HCT116 (cell line): Measurements from ENCODE around the gene GPBAR1. TPM values are rescaled to one million over a fixed set of nuclear protein-coding genes. Genes with fewer than 3 reads are reported as not detected.
A peak's percentile ranks its signal among the peaks of the same experiment; 100 is the strongest.

Experiments used
- ATAC-seq: fragments of 200-7000 bp; cut with Tn5 transposase; 2 replicates; pipeline ENCODE4 v1.9.1; 2020; ENCODE audit warnings: mild to moderate bottlenecking, moderate library complexity
- BruUV-seq: library from RNA; stranded (reverse); fragments of 400-500 nt; replicated peaks from 2 replicates; lab custom pipeline; 2021; lab: Mats Ljungman, UMichigan
- CTCF ChIA-PET: fragments of 300-600 bp; sonication (Branson Sonifier 250); formaldehyde crosslinking; loops from one replicate; lab custom pipeline; 2021; ENCODE audit warnings: antibody characterized with exemption; lab: Charles Lee
- POLR2A ChIA-PET: fragments of 300-600, 350-600 bp; sonication (Branson Sonifier 250); formaldehyde crosslinking; loops from one replicate; lab custom pipeline; 2021; ENCODE audit warnings: antibody characterized with exemption; lab: Charles Lee
- RAD21 ChIA-PET, 2 experiments: fragments of 300-600 bp; sonication (Branson Sonifier 250); formaldehyde crosslinking; loops; one replicate each; lab custom pipeline; 2023; ENCODE audit warnings: low total read pairs in 2 of 2; ENCODE audit not compliant: uncharacterized antibody in 2 of 2, unreplicated experiment in 2 of 2, low non-redundant PET in 1 of 2; lab: Charles Lee
- DNase-seq: peaks from one replicate; pipeline ENCODE4 v3.0.0-alpha.2; 2010; ENCODE audit warnings: low read depth, low spot score
- H2AFZ ChIP-seq: fragments of 200-600 bp; shearing (Covaris generic), sonication (generic); 2 replicates; pipeline ENCODE4 v1.6.1; 2017; ENCODE audit warnings: low read depth, mixed run types, mixed read lengths, antibody characterized with exemption, low read length; ENCODE audit not compliant: poor library complexity, severe bottlenecking
- H3K27ac ChIP-seq: 2 replicates; pipeline ENCODE4 v1.5.1; 2012; ENCODE audit warnings: low read depth, low read length
- H3K27me3 ChIP-seq: fragments of 200-600 bp; sonication (generic); 2 replicates; pipeline ENCODE4 v1.6.1; 2016; ENCODE audit warnings: mixed run types, low read length, mixed read lengths; ENCODE audit not compliant: insufficient read depth
- H3K36me3 ChIP-seq, 2 experiments: fragments of 200-500 bp in 1 of 2; fragments of 200-600 bp in 1 of 2; sonication (Bioruptor generic) in 1 of 2; sonication (generic) in 1 of 2; 2 replicates each; pipeline versions ENCODE4 v1.5.1 to v1.6.1; 2014 to 2016; ENCODE audit warnings: low read length in 2 of 2, inconsistent platforms in 1 of 2, mixed read lengths in 1 of 2, mixed run types in 1 of 2; ENCODE audit not compliant: insufficient read depth in 2 of 2, control insufficient read depth in 1 of 2
- H3K4me1 ChIP-seq, 2 experiments: fragments of 200-600 bp in 1 of 2; sonication (generic) in 1 of 2; 2 replicates each; pipeline versions ENCODE4 v1.5.1 to v1.6.1; 2012 to 2017; ENCODE audit warnings: low read length in 2 of 2, inconsistent platforms in 1 of 2, mild to moderate bottlenecking in 1 of 2, mixed read lengths in 1 of 2, mixed run types in 1 of 2, moderate library complexity in 1 of 2; ENCODE audit not compliant: insufficient read depth in 2 of 2, control insufficient read depth in 1 of 2
- H3K4me2 ChIP-seq: fragments of 200-600 bp; sonication (generic); 2 replicates; pipeline ENCODE4 v1.6.1; 2017; ENCODE audit warnings: mixed run types, low read length, mixed read lengths
- H3K4me3 ChIP-seq, 2 experiments: fragments of 200-600 bp in 1 of 2; sonication (generic) in 1 of 2; replicated peaks in 1 of 2; 2 replicates each; pipeline ENCODE4 v1.5.1; 2011 to 2016; ENCODE audit warnings: low read length in 2 of 2, control low read depth in 1 of 2, low read depth in 1 of 2, mild to moderate bottlenecking in 1 of 2, mixed read lengths in 1 of 2, mixed run types in 1 of 2
- H3K79me2 ChIP-seq: fragments of 200-600 bp; sonication (generic); 2 replicates; pipeline ENCODE4 v1.6.1; 2017; ENCODE audit warnings: mild to moderate bottlenecking, mixed run types, low read length, moderate library complexity, mixed read lengths; ENCODE audit not compliant: insufficient read depth
- H3K9ac ChIP-seq: fragments of 200-600 bp; sonication (generic); 2 replicates; pipeline ENCODE4 v1.6.1; 2016; ENCODE audit warnings: low read length, mixed read lengths
- H3K9me2 ChIP-seq: fragments of 200-600 bp; sonication (generic), shearing (Covaris generic); 2 replicates; pipeline ENCODE4 v1.6.1; 2017; ENCODE audit warnings: mixed run types, mild to moderate bottlenecking, moderate library complexity; ENCODE audit not compliant: insufficient read depth
- H3K9me3 ChIP-seq, 2 experiments: fragments of 200-500 bp in 1 of 2; fragments of 200-600 bp in 1 of 2; sonication (Bioruptor generic) in 1 of 2; sonication (generic) in 1 of 2; 2 replicates each; pipeline ENCODE4 v1.6.1; 2014 to 2017; ENCODE audit warnings: low read length in 2 of 2, mixed read lengths in 2 of 2, inconsistent platforms in 1 of 2, low read depth in 1 of 2, mild to moderate bottlenecking in 1 of 2, mixed run types in 1 of 2, moderate library complexity in 1 of 2; ENCODE audit not compliant: control insufficient read depth in 1 of 2, insufficient read depth in 1 of 2
- H4K20me1 ChIP-seq: fragments of 200-600 bp; sonication (generic), shearing (Covaris generic); 2 replicates; pipeline ENCODE4 v1.6.1; 2017; ENCODE audit warnings: mixed run types, mild to moderate bottlenecking, moderate library complexity; ENCODE audit not compliant: insufficient read depth
- CEBPB ChIP-seq: IDR thresholded peaks from 2 replicates; pipeline ENCODE4 v1.6.1; 2012; ENCODE audit warnings: low read depth
- EGR1 ChIP-seq: IDR thresholded peaks from 2 replicates; pipeline ENCODE4 v1.6.1; 2012; ENCODE audit warnings: low read depth
- ELF1 ChIP-seq: IDR thresholded peaks from 2 replicates; pipeline ENCODE4 v1.6.1; 2012; ENCODE audit warnings: low read depth, borderline replicate concordance
- EZH2 ChIP-seq: fragments of 200-600 bp; sonication (generic); IDR thresholded peaks from 2 replicates; pipeline ENCODE4 v1.6.1; 2017; ENCODE audit warnings: antibody characterized with exemption, mixed run types
- EZH2phosphoT487 ChIP-seq: fragments of 200-600 bp; IDR thresholded peaks from 2 replicates; pipeline ENCODE4 v1.6.1; 2018; ENCODE audit warnings: antibody characterized with exemption, borderline replicate concordance
- JUND ChIP-seq: IDR thresholded peaks from 2 replicates; pipeline ENCODE4 v1.6.1; 2012
- POLR2AphosphoS5 ChIP-seq: IDR thresholded peaks from 2 replicates; pipeline ENCODE4 v1.6.1; 2011; ENCODE audit warnings: mild to moderate bottlenecking, low read depth, low read length, moderate library complexity
- REST ChIP-seq: IDR thresholded peaks from 2 replicates; pipeline ENCODE4 v1.6.1; 2012; ENCODE audit warnings: low read depth
- SIN3A ChIP-seq: IDR thresholded peaks from 2 replicates; pipeline ENCODE4 v1.6.1; 2012; ENCODE audit warnings: low read depth
- SP1 ChIP-seq: IDR thresholded peaks from 2 replicates; pipeline ENCODE4 v1.6.1; 2012; ENCODE audit warnings: low read depth
- SRF ChIP-seq: IDR thresholded peaks from 2 replicates; pipeline ENCODE4 v1.6.1; 2012; ENCODE audit warnings: low read depth
- YY1 ChIP-seq: IDR thresholded peaks from 2 replicates; pipeline ENCODE4 v1.6.1; 2011; ENCODE audit warnings: low read length, low read depth, moderate library complexity, mild to moderate bottlenecking; ENCODE audit not compliant: insufficient replicate concordance; ENCODE audit errors: extremely low read depth
- intact Hi-C: fragments of 100-400 bp; cut with micrococcal nuclease; formaldehyde crosslinking; loops from 2 replicates; pipeline ENCODE4 v1.10.0; 2022
- total RNA-seq: library from RNA; stranded (reverse); gene quantifications from one replicate; pipeline ENCODE4 v1.2.1, GENCODE V29; 2021; ENCODE audit not compliant: unreplicated experiment
- TF ChIP-seq, protein P1 (sequence below): IDR thresholded peaks from 2 replicates; pipeline ENCODE4 v1.6.1; 2012

The GPBAR1 gene
- total RNA-seq, 1 experiment from 2014 or later = 0.27 TPM

DNA sequence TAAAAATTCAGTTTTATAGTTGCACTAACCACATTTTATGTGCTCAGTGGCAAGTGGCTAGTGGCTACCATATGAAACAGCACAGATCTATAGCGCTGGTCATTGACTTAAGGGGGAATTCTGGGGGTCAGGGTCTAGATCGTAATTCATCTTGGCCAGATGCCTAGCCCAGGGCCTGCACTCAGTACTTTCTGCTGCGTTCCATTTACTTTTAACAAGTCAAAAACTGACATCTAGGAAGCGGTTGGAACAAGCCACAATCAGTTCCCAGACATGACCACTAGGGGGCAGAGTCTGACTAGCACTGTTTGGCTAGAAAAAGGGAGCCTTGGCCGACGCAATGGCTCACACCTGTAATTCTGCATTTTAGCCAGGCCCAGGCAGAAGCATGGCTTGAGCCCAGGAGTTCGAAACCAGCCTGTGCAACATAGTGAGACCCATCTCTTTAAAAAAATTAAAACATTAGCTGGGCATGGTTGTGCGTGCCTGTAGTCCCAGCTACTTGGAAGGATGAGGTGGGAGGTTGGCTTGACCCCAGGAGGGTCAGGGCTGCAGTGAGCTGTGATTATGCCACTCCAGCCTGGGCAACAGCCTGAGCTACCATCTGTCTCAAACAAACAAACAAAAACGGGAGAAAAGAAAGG is 40.5 kb downstream of the GPBAR1 start (continued):
- no peak for TF ChIP-seq EZH2phosphoT487
- no peak for TF ChIP-seq JUND
- peak; percentile 28; the same call in 1 of the 2 replicates for TF ChIP-seq POLR2AphosphoS5
- peak; percentile 64 for TF ChIP-seq YY1

DNA sequence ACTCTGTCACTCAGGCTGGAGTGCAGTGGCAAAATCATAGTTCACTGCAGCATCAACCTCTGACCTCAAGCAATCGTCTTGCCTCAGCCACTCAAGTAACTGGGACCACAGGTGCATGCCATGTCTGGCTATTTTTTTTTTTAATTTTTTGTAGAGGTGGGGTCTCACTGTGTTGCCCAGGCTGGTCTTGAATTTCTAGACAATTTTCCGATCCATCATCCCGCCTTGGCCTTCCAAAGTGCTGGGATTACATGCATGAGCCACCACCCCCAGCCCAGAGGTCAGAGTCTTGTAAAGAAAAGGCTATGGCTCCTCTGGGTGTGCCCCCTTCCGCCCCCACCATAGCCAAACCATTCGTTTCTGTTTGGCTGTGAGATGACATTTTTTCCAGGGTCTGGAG is 44.6 kb downstream of the GPBAR1 start:
- CTCF ChIA-PET = no interaction called here

GRCh38 chr2:218306184-218306920 is 45.5 kb downstream of the GPBAR1 start:
- ChIA-PET POLR2A (interaction anchor here (0.5 kb wide), 1 partner anchor 9 kb away, joined by 3 read pairs; no protein-coding TSS in a partner anchor), CTCF (no interaction called here), RAD21 (no interaction called here)
- Histone ChIP-seq H3K4me2 (no peak overlapping the region), H3K4me1 (peaks cover 0 to 4% of the 10 kb centered on the region in 2 experiments; a peak in 1 of 4 replicates), H3K4me3 (no peak overlapping the region), H3K9ac (no peak overlapping the region), H2AFZ (no peak overlapping the region), H4K20me1 (no peaks in the 10 kb centered on the region), H3K9me3 (no peaks in the 10 kb centered on the region), H3K79me2 (no peaks in the 10 kb centered on the region), H3K9me2 (no peaks in the 10 kb centered on the region), H3K27me3 (no peaks in the 10 kb centered on the region), H3K36me3 (no peaks in the 10 kb centered on the region), H3K27ac (no peak overlapping the region)
- ATAC-seq = no peak
- intact Hi-C loops = no loop called here
- no peak for TF ChIP-seq SIN3A
- no peak for TF ChIP-seq EGR1
- TF ChIP-seq, protein P1, sequence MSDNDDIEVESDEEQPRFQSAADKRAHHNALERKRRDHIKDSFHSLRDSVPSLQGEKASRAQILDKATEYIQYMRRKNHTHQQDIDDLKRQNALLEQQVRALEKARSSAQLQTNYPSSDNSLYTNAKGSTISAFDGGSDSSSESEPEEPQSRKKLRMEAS = no peak
- no peak for TF ChIP-seq ELF1
- no peak for TF ChIP-seq REST
- no peak for TF ChIP-seq EZH2
- no peak for TF ChIP-seq SRF
- TF ChIP-seq SP1 = no peak
- TF ChIP-seq CEBPB = no peak
- no TSS peak for BruUV-seq
- DNase-seq = no peak

More for the DNA sequence above, 44.6 kb downstream of the GPBAR1 start:
- no peak for ATAC-seq
- no TSS peak for BruUV-seq
- no peaks in the 10 kb centered on the region for H3K9me3 ChIP-seq
- H3K9me2 ChIP-seq = no peaks in the 10 kb centered on the region
- no peak for DNase-seq
- H3K79me2 ChIP-seq = no peaks in the 10 kb centered on the region
- H3K9ac ChIP-seq = no peak overlapping the region
- no peak overlapping the region for H3K4me3 ChIP-seq
- TF ChIP-seq SIN3A = no peak
- no peak for TF ChIP-seq ELF1
- TF ChIP-seq, all 23 proteins: peak for 0
- no peak overlapping the region for H2AFZ ChIP-seq
- no peaks in the 10 kb centered on the region for H3K27me3 ChIP-seq
- ChIA-PET POLR2A (no interaction called here), RAD21 (no interaction called here)
- peaks cover 3 to 9% of the 10 kb centered on the region in 2 experiments; a peak in 2 of 4 replicates for H3K4me1 ChIP-seq
- intact Hi-C loops = no loop called here
- H4K20me1 ChIP-seq = no peaks in the 10 kb centered on the region
- H3K36me3 ChIP-seq = no peaks in the 10 kb centered on the region
- no peak overlapping the region for H3K4me2 ChIP-seq
- H3K27ac ChIP-seq = no peak overlapping the region
